ENCODE results near the gene HGFAC. TPM values are rescaled to one million over a fixed set of nuclear protein-coding genes. Genes with fewer than 3 reads are reported as not detected.

Gene HGFAC
- total RNA-seq, 2 experiments from 2014 or later: 0.25 to 0.75 TPM

DNA sequence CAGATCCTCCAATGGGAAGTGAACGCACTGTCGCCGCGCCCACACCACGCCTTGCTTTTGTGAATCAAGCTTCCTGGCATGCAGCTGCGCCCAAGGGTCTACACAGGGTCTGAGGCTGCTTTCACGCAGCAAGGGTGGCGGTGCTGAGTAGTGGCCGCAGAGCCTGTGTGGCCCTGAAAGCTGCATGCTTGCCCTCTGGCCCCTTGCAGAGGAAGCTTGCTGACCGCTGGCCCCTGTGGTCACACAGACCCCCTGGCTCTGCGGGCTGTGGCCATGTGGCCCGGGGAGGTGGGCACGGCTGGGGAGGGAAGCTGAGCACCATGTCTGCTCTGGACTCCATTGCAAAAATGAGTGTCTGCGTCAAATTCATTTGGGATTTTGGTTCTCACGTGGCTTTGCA is 30.1 kb downstream of the HGFAC start:
- no peak for DNase-seq
- Histone ChIP-seq H3K36me3 (ENCODE audit: insufficient read depth, low read length) (no peaks in the 10 kb centered on the region), H3K4me1 (ENCODE audit: insufficient read depth, low read length) (no peaks in the 10 kb centered on the region), H3K9me3 (ENCODE audit: control insufficient read depth in 1 of 2, insufficient read depth in 1 of 2, low read length in 2 of 2) (peaks cover 0 to 5% of the 10 kb centered on the region in 2 experiments), H3K27ac (ENCODE audit: low read depth in 1 of 2, low read length in 2 of 2) (no peak overlapping the region), H3K27me3 (ENCODE audit: control insufficient read depth in 1 of 2, insufficient read depth in 2 of 2, low read length in 2 of 2) (peaks cover 0 to 6% of the 10 kb centered on the region in 2 experiments), H3K4me3 (ENCODE audit: low read length) (no peak overlapping the region)
- intact Hi-C loops (cut with DNase I, micrococcal nuclease): no loop called here
- Mint-ChIP-seq H3K27me3 (no peaks in the 10 kb centered on the region), H3K36me3 (ENCODE audit: low read depth) (no peaks in the 10 kb centered on the region), H3K4me1 (ENCODE audit: low read depth) (no peaks in the 10 kb centered on the region), H3K4me3 (no peak overlapping the region), H3K27ac (no peak overlapping the region), H3K9me3 (no peaks in the 10 kb centered on the region)
- no peak for ATAC-seq (ENCODE audit: poor library complexity)
- TF ChIP-seq, protein P1, sequence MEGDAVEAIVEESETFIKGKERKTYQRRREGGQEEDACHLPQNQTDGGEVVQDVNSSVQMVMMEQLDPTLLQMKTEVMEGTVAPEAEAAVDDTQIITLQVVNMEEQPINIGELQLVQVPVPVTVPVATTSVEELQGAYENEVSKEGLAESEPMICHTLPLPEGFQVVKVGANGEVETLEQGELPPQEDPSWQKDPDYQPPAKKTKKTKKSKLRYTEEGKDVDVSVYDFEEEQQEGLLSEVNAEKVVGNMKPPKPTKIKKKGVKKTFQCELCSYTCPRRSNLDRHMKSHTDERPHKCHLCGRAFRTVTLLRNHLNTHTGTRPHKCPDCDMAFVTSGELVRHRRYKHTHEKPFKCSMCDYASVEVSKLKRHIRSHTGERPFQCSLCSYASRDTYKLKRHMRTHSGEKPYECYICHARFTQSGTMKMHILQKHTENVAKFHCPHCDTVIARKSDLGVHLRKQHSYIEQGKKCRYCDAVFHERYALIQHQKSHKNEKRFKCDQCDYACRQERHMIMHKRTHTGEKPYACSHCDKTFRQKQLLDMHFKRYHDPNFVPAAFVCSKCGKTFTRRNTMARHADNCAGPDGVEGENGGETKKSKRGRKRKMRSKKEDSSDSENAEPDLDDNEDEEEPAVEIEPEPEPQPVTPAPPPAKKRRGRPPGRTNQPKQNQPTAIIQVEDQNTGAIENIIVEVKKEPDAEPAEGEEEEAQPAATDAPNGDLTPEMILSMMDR (IDR thresholded peaks at IDR 0.05): no peak
- ChIA-PET POLR2A (no interaction called here), CTCF (interaction anchor here (1.3 kb wide), 1 partner anchor 9 kb away, joined by 3 read pairs; no protein-coding TSS in a partner anchor)

DNA sequence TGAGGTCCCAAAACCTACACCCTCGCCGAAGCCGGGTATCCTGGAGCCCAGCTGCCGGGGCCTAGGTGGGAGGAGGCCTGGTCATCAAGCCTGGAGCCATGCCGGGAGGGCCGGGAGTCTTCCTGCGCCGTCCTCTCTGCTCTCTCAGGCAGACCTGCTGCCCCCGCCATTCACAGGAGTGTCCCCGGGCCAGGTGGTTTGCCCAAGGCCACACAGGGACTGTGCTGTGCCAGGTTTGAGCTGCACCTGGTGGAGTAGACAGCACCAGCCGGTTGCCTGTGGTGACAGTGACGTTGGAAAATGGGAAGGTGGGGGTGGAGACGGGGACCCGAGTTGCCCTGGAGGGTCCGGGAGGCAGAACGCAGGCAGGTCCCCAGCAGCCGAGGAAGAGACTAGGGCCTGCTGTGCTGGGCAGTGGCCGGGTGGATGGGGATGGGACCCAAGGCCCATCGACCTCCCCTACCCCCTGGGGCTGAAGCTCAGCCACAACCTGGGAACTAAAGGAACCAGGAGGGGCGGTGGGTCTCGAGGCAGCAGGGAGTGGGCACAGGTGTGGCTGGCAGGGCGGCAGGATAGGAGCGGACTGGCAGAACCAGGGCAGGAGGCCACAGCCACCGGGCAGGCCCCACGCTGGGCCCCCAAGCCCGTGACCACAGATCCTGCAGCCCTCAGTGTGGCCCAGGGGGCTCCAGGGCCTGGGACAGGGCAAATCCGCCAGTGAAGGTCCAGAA is 30.8 kb downstream of the HGFAC start:
- CTCF ChIA-PET: no interaction called here
- peaks cover 0 to 6% of the 10 kb centered on the region in 2 experiments for H3K27me3 ChIP-seq (ENCODE audit: control insufficient read depth in 1 of 2, insufficient read depth in 2 of 2, low read length in 2 of 2)
- Mint-ChIP-seq H3K4me1 (ENCODE audit: low read depth) (no peaks in the 10 kb centered on the region), H3K4me3 (no peak overlapping the region), H3K36me3 (ENCODE audit: low read depth) (no peaks in the 10 kb centered on the region), H3K27me3 (no peaks in the 10 kb centered on the region), H3K9me3 (no peaks in the 10 kb centered on the region), H3K27ac (no peak overlapping the region)
- POLR2A ChIA-PET: no interaction called here
- TF ChIP-seq, protein P1 (IDR thresholded peaks at IDR 0.05): no peak
- H3K4me1 ChIP-seq (ENCODE audit: insufficient read depth, low read length): no peaks in the 10 kb centered on the region
- no peak for ATAC-seq (ENCODE audit: poor library complexity)
- H3K36me3 ChIP-seq (ENCODE audit: insufficient read depth, low read length): no peaks in the 10 kb centered on the region
- peaks cover 0 to 5% of the 10 kb centered on the region in 2 experiments for H3K9me3 ChIP-seq (ENCODE audit: control insufficient read depth in 1 of 2, insufficient read depth in 1 of 2, low read length in 2 of 2)
- no peak overlapping the region for H3K27ac ChIP-seq (ENCODE audit: low read depth in 1 of 2, low read length in 2 of 2)
- intact Hi-C loops (cut with DNase I, micrococcal nuclease): no loop called here
- no peak for DNase-seq
- H3K4me3 ChIP-seq (ENCODE audit: low read length): no peak overlapping the region

DNA sequence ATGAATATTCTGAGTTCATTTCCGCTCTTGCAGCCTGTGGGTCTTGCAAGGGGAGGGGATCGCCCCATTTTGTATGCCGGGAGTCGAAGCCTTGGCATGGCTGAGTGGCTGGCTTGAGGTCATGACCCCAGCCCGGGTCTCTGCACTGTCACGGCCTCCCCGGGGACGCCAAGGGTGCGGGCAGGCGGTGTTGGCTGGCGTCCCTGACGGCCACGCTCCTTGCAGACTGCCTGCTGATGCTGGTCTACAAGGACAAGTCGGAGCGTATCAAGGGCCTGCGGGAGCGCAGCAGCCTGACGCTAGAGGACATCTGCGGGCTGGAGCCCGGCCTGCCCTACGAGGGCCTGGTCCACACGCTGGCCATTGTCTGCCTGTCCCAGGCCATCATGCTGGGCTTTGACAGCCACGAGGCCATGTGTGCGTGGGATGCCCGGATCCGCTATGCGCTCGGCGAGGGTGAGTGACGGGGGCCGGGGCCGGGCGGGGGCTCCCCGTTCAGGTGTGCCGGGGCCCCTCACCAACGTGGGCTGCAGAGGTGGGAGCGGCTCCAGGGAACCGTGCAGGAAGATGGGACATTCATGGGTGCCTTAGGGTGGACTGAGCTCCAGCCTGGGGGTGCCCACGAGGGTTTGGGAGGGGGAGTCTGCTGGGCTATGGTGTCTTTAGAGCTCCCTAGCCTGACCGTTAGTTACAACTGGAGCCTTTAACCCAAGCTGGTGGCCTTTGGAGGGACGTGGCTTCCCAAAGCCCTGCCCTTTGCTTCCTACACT is 31.6 kb downstream of the HGFAC start:
- Histone ChIP-seq H3K36me3 (ENCODE audit: insufficient read depth, low read length) (no peaks in the 10 kb centered on the region), H3K4me3 (ENCODE audit: low read length) (no peak overlapping the region), H3K27ac (ENCODE audit: low read depth in 1 of 2, low read length in 2 of 2) (no peak overlapping the region), H3K9me3 (ENCODE audit: control insufficient read depth in 1 of 2, insufficient read depth in 1 of 2, low read length in 2 of 2) (peaks cover 0 to 10% of the 10 kb centered on the region in 2 experiments), H3K4me1 (ENCODE audit: insufficient read depth, low read length) (no peaks in the 10 kb centered on the region), H3K27me3 (ENCODE audit: control insufficient read depth in 1 of 2, insufficient read depth in 2 of 2, low read length in 2 of 2) (peaks cover 0 to 6% of the 10 kb centered on the region in 2 experiments)
- Mint-ChIP-seq H3K36me3 (ENCODE audit: low read depth) (no peaks in the 10 kb centered on the region), H3K4me1 (ENCODE audit: low read depth) (no peaks in the 10 kb centered on the region), H3K27ac (no peak overlapping the region), H3K27me3 (no peaks in the 10 kb centered on the region), H3K4me3 (no peak overlapping the region), H3K9me3 (no peaks in the 10 kb centered on the region)
- DNase-seq (no peak), ATAC-seq (ENCODE audit: poor library complexity) (no peak)
- CTCF ChIA-PET: no interaction called here
- POLR2A ChIA-PET: no interaction called here
- intact Hi-C loops (cut with DNase I, micrococcal nuclease): no loop called here
- TF ChIP-seq, protein P1 (IDR thresholded peaks at IDR 0.05): no peak

Data from CD4-positive, alpha-beta T cell (primary cell).